Non-pigmented ciliary epithelial cell (primary cell): ENCODE measurements around the gene DDC.
"Not testable (repeated sequence)": the region's sequence is repeated elsewhere in the genome, so short reads cannot be mapped to it uniquely, and the experiment has no call there.

Source experiments
- DNase-seq: peaks from one replicate; pipeline ENCODE4 v3.0.0-alpha.2; 2010; ENCODE audit warnings: low read depth

DDC gene

DNA sequence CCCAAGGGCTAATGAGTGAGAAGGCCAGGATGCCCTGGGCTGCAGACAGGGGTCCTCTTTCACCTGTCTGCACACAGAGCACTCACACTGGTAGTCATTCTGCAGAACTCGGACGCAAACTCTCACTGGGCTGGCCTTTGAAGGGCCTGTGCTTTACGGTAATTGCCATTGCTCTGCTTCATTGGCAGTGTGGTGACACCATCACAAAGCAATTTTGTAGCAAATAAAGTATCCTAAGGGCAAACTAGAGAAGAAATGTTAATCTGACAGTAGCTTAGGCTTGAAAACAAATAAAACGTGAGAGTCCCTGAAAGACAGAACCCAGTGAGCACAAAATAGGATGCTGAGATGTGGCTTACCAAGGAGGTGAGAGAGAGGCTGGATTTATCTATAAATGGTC lies 84.4 kb downstream of the DDC start:
- DNase-seq = no peak

DNA sequence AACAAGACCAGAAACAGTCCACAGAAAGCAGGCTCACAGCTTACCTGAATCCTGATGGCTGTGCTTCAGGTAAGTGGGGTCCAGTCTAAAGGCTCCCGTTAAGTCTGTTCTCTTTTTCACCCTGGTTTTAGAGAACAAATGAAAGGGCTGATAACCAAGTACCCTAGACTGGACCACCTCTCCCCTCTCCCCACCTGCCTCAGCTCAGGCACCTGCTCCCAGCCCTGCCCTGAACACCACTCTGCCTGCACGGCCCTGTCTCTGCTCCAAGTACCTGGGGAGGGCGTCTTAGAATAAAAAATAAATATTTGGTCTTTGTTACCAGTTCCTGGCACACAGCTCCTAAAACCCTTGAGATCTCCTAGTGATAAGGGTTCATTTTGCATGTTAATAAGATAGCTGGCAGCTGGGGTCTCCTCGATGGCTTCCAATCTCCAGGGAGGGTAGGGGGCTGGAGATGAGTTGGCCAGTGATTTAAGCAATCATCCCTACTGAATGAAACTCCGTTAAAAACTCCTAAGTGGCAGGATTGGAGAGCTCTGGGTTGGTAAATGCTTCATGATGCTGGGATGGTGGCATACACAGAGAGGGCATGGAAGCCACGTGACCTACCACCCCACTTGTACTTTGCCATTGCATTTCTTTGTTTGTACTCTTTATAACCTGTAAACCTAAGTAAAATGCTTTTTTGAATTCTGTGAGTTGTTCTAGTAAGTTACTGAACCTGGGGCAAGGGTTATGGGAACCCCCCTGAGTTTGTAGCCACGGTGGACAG lies 85.3 kb downstream of the DDC start:
- DNase-seq = no peak

DNA sequence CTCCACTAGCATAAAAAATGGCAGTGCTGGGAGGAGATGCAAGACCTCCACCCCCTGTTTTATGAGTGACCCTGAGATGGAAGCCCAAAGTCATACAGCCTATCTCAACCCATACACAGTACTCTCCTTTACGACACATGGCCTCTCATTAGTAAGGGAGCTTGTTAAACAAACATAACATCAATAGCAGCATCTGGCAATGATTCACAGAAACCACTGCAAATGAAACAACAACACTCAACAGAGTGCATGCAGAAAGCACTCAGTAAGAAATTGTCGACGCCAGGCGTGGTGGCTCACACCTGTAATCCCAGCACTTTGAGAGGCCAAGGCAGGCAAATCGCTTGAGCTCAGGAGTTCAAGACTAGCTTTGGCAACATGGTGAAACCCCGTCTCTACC lies 87.6 kb downstream of the DDC start:
- no peak for DNase-seq

DNA sequence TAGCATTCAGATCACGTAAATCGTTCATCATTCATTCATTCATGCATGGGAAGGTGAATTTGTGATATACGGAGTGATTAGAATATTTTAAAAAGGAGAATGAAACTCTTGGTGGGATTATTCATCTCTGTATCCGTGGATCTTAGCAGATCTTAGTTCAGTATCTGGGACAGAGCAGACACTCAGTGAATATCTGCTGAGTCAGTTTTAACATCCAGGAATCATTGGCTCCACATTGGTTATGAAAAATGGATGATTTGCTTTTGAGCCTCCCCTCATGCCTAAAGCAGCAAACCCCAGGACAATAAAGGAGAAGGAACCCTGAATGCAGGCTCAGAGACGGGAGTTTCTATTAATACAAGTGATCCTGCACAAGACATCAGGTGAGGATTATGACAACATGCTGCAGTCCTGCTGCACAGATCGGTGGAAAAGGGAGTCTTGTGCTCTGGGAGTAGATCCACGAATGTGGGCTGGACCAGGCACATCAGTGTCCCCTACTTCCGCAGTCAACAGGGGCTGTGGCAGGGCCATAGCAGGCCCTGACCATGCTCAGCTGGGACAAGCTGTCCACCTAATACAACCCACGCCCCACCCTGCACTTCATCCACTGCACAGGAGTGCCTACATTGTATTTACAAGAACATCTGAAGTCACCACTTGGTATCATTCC lies 88.1 kb downstream of the DDC start:
- no peak for DNase-seq

DNA sequence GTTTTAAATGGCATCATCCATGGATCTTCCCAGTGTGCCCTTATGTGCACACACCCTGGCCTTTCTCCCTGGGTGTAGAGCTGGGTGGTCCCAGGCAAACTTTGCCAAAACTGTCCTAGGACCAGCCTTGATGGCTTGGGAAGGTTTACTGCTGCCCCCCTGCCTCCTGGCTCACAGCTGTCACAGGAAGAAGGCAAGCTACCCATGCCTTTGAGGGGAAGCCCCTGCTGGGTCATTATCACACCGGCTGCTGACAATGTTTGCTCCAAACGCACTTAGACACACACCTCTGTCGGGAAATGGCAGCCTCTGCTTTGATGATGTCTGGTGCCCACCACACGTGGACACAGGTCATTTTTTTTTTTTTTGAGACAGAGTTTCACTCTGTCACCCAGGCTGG lies 89.9 kb downstream of the DDC start:
- DNase-seq = no peak

DNA sequence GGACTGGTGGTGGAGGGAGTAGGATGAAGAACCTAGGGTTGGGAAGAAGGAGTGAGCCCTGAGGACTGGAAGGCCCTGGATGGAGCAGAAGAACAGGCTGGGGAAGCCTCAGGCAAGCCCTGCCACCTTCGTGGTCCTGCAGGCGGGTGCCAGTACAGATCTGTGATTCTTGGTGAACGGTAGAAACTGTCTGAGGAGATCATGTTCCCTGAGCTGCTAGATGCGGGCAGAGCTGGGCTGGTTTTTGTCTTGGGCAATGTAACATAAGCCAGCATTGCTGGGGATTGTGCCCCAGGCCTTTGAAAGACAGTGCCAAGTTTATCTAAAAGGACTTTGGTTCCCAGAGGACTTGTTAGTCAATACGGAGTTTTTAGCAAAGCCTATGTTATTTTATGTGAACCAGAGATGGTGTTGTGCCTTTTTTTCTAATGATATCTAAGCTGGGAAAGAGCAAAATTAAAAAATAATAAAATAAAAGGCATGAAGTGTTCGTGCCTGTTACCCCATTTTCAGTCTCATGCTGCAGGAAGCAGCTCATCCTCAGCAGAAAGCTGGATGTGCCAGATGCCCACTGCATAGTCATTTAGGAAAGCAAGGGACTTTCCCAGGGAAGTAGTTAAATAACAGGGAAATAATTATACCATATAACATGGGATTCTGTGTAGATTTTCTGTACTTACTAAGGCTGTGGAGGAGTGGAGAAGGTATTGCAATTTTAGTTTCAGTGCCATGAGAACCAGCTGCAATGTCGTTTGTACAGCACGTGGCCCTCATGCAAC lies 90.6 kb downstream of the DDC start:
- no peak for DNase-seq

DNA sequence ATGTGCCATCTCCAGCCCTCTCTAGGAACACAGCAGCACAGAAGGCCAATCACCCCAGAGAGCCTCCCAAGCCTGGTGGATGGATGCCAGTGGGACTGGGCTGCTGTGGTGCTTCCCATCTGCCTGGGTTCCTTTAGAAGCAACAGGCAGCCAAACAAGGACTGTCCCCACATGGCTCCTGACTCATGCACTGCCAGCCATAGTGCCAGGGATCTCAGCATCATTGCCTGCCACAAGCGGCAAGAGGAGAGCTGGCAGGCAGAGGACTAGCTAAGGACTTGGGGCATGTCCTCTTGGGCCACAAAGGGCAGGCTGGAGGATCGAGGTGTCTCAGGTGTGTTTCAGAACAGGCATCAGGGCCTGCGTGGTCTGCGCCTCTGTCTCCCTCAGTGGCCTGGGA lies 91.7 kb downstream of the DDC start:
- DNase-seq = no peak

DNA sequence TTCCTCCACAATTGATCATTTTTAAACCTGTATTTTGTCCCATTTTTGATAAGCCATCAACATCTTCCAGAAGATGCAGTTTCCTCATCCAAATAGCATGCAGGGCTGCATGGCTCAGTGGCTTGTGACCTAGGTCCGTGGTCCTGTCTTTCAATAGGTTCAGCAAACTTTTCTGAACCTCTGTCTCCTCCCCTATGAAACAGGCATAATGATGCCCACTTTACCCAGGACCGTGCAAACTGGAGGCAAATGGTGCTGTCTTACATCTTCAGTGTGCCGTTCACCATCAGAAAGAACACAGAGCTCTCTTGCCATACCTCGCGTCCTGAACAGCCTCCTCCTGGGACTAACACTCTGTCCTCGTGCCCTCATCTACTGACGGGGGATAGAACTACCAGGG lies 92.8 kb downstream of the DDC start:
- DNase-seq = no peak

DNA sequence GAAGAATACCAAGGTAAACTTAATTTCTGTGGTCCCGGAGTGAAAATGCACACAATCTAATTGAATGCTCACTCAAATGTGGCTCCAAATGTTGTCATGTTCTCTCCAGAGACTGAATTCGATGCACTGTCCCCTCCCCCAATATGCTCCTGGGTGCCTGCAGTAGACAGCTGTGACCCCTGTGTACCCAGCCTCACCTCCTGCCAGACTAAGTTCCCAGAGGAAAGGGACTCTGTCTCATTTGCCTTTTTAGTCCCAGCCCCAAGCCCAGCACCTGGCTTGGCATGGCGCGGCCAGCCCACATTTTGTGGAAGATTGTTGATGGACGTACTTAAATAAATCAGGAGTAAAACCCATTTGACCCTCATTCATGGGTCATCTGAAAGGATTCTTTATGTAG lies 93.2 kb downstream of the DDC start:
- no peak for DNase-seq

DNA sequence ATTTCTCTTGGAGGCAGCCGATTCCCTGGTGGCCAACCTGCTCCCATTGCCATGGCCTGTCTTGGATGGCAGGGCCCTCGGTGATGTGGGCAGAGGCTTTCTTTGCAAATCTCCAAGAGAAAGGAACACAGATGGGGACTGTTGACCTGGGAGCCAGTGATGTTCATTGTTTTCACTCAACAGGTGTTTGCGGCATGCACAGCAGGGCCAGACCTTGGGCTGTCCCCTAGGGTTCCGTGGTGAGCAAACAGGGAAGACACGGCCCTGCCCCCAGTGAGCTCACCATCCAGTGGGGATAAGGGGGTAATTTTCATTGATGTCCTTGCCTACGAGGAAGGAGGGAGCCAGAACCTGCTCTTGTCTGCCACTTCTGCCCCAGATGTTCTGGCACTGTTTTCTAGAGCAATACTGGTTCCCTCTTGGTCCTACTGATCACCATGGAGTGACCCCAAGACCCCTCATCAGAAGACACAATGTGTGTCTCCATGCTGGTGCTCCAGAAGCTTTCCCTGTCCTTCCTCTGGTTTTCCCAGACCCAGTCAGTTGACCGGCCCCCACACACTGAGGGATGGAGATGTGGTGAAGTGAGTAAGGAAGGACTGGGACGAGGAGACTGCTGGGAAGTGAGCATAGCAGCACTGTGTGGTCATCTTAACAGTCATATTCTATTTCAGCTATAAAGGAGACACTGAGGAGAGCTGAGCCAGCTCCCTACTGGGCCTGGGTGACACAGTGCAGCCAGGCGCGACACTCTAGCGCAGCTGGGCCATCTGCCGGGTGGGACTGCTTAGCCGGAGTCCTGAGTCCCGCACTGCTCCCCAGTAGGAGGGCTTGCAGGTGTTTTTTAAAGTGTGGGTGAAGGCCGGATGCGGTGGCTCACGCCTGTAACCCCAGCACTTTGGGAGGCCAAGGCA lies 94.7 kb downstream of the DDC start:
- DNase-seq = no peak

DNA sequence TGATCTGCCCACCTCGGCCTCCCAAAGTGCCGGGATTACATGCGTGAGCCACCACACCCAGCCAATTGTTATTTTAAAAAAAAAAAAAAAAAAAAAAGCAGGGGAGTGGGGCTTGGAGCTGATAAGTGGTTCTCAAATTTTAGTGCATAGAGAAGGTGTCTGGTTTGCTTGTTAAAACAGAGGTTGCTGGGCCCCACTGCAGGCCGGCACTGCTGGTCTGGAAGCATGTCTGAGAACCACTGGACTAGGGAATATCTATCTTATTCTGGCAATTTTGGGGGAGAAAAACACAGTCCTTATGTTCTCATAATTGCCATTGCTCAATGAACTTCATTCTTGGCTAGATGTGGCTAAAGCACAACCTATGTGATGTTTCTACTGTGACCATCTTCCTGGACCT lies 96.0 kb downstream of the DDC start:
- DNase-seq = no peak

DNA sequence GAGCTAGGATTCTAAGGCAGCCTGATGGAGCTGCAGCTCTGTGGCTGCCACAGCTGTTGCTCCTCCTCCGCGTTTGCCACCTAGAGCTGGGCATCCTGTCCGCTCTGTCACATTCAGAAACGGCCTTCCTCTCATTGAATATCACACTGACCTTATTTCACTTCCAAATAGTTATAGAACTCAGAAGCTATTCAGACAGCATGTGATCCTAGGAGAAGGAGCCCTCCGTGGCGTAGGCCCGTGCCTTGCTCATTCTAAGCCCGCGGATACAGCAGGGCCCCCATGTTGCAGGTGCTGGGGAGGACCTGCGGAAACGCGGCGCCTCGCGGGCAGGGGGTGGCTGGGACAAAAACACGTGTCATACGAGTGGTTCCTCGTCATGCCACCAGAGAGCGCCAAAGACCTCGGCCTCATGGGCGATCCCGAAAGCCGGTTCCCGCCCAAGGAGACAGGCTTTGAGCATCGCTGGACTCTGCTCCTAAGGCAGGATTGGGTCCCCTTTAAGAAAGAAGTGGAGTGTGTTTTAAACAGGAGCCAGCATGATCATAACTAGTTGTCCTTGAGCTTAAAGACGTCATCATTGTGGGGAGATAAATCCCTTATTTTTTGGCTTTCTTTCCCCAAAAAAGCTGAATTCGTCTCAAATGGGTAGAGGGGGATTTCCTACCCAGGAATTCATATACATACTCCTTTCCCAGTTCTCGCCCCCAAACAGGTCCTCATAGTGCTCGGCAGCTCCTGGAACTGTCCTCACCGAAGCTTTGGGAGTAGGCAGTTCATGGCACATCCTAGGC lies 97.2 kb downstream of the DDC start:
- no peak for DNase-seq

DNA sequence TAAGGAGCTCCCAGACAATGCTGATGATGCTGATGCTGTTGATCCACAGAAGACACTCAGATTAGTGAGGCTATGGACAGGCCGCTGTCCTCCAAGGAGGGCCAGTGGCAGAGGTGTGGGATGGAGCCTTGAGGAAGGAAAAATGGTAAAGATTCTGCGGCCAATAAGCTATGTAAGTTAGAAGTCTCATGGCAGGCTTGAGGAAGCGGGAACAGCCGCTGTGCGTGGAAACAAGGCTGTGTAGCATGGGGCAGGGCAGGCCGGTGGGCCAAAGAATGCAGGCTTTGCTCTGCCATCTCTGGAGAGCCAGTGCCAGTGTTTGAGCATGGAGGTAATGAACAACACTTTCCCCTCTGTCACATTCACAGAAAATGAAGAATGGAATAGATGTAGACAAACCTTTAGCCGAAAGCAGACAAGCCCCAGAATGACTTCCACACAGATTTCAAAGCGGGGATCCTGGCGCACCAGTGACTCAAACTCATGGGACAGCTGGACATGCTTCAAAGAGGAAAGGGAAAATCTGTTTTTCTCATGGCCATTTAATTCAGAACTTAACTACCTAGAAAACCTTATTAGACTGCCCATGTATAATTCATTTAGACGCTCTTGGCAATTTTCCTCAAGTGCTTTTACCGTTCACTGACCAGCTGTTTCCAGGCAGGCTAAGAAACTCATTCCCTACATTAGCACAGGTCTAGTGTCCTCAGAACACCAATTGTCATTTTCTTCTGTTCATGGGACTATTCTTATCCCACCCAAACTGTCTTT lies 98.2 kb downstream of the DDC start:
- no peak for DNase-seq

DNA sequence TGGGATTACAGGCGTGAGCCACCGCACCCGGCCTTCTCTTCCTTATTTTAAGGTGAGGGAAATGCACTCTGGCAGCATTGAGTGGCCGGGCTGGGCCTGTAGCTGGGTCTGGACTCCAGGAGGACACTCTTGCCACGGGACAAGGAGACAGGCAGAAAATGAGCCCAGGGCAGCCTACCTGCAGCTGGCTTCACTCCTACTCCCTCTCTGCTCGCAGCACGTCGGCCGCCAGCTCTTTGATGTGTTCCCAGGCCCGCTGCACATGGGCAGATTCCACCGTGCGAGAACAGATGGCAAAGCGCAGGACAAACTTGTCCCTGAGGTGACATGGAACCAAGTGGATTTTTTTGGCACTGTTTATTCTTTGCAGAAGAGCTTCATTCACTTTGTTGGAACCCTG lies 102.2 kb downstream of the DDC start:
- DNase-seq = no peak

DNA sequence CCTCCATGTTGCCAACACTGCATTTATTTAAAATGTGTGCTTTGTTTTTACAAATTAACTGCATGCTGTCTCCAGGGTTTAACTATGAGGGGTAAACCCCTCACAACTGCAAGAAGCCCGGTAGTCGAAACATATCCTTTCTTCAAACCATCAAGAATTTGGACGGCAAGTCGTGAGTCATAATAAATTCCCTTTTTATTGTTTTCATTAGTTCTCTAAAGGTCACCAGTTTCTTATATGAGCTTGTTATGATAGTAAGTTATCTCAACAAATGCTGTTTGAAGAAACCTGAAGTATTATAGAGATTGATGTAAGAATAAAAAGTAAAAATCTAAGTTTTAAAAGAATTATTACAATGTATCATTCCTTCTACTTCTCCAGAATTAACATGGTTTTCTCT lies 102.8 kb downstream of the DDC start:
- no peak for DNase-seq

DNA sequence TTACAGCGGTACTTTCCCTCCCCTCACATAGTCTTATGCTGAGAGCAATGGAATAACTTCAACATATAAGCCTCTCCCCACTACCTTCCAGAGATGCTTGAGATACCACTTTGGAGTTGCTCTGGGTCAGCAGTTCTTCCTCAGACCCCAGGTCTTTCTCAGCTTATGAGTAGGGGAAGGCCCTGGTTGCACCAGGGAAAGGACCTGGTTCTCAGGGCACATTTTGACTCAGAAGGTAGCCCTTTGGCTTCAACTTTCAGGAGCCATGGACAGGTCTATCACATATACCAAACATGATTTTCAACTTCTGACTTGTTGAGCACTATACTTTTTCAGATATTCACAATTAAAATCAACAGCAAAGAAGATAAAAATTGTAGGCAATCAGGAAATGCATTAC lies 103.5 kb downstream of the DDC start:
- DNase-seq = no peak

DNA sequence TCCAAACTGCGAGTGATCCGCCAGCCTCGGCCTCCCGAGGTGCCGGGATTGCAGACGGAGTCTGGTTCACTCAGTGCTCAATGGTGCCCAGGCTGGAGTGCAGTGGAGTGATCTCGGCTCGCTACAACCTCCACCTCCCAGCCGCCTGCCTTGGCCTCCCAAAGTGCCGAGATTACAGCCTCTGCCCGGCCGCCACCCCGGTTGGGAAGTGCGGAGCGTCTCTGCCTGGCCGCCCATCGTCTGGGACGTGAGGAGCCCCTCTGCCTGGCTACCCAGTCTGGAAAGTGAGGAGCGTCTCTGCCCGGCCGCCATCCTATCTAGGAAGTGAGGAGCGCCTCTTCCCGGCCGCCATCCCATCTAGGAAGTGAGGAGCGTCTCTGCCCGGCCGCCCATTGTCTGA lies 106.0 kb downstream of the DDC start:
- DNase-seq = not testable (repeated sequence)

DNA sequence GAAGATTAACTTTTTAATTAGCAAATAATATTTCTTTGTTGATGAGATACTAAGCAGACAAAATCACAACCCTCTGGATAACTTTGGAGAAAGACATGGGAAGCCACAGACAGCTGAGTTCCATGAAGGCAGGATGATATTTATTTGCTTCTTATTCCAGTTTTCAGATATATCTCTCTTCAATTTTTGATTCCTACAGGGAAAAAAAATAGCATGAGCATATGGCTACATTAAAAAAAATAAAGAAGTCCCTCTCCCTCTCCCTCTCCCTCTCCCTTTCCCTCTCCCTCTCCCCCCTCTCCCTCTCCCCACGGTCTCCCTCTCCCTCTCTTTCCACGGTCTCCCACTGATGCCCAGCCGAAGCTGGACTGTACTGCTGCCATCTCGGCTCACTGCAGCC lies 106.6 kb downstream of the DDC start:
- DNase-seq = not testable (repeated sequence)

DNA sequence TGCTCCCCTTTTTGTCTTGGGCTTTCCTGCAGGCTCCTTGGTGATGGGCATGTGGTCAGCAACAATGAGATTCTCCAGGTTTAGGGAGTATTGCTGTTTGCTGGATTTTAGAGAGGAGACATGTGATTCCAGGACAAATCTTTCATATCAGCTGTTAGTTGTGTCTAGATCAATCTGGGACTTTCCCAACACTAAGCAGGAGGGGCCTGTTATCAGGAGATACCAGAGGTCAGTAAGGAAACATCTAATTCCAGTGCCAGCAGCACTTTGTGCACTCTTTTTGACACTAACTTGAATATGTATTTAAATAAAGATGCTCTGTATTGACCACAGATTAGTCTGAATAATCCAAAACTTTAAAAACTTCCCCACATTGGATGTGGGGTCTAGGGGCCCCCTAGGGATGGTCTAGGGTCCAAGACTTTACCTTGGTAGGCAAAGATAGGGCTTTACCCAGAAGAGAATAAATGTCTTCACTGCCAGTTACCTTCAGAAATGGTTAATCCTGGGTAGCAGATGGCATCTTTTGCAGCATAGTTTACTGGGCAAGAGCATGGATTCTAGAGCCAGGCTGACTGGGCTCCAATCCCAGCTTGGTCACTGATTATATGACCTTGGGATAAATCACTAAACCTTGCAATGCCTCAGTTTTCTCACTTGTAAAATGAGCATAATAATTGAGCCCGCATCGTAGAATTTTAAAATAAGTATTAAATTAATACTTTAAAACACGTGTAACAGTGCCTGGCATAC lies 108.7 kb downstream of the DDC start:
- no peak for DNase-seq

DNA sequence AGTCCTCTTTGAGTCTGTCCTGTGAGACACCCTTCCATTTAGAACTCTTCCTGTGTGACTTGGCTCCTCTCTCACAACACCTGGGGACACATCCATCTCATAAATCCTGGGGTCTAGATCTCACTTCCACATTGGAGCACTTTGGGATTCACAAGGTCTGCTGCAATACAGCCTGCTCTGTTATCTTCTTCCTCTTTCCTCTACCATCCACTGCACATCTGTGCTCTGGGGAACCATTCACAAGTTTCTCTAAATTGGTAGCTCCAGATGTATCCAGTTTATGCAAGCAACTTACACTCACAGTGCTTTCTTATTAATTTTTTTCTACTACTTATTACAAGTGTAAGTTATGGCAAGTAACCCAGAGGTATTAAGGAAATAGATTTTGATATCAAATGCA lies 109.5 kb downstream of the DDC start:
- DNase-seq = no peak
